Activated CD8-positive, alpha-beta T cell treated with anti-CD3 and anti-CD28 coated beads for 36 hours (primary cell): ENCODE data around the gene EPDR1. TPM values are rescaled to one million over a fixed set of nuclear protein-coding genes. Genes with fewer than 3 reads are reported as not detected.

ENCODE experiments used
- ATAC-seq: fragments of 200-7000 bp; cut with Tn5 transposase; one replicate; pipeline ENCODE4 v1.10.0; 2021; ENCODE audit warnings: mild to moderate bottlenecking, moderate library complexity
- CTCF ChIA-PET: fragments of 350-600 bp; sonication (Branson Sonifier 250); formaldehyde crosslinking; loops from one replicate; lab custom pipeline; 2021; ENCODE audit warnings: antibody characterized with exemption; lab: Charles Lee
- POLR2A ChIA-PET: fragments of 350-600 bp; sonication (Branson Sonifier 250); formaldehyde crosslinking; loops from one replicate; lab custom pipeline; 2021; ENCODE audit warnings: antibody characterized with exemption; lab: Charles Lee
- DNase-seq: peaks from one replicate; pipeline ENCODE4 v3.0.0-alpha.2; 2020
- H3K27ac Mint-ChIP-seq: one replicate; pipeline ENCODE4 v1.8.0; 2021; ENCODE audit warnings: mild to moderate bottlenecking, mixed read lengths
- H3K27me3 Mint-ChIP-seq: one replicate; pipeline ENCODE4 v1.8.0; 2021; ENCODE audit warnings: mixed read lengths
- H3K36me3 Mint-ChIP-seq: one replicate; pipeline ENCODE4 v1.8.0; 2021; ENCODE audit warnings: low read depth, mixed read lengths
- H3K4me1 Mint-ChIP-seq: one replicate; pipeline ENCODE4 v1.8.0; 2021; ENCODE audit warnings: low read depth, mixed read lengths
- H3K4me3 Mint-ChIP-seq: one replicate; pipeline ENCODE4 v1.8.0; 2021; ENCODE audit warnings: mild to moderate bottlenecking, moderate library complexity, mixed read lengths
- H3K9me3 Mint-ChIP-seq: one replicate; pipeline ENCODE4 v1.8.0; 2021; ENCODE audit warnings: mixed read lengths
- intact Hi-C: fragments of 100-400 bp; cut with micrococcal nuclease; formaldehyde crosslinking; loops from one replicate; pipeline ENCODE4 v1.10.0; 2022
- total RNA-seq, 2 experiments: library from RNA; stranded (reverse); gene quantifications; one replicate each; pipeline ENCODE4 v1.2.3, GENCODE V29; 2021
- TF ChIP-seq, protein P1 (sequence below): fragments of 200-600 bp; IDR thresholded peaks from one replicate; pipeline ENCODE4 v1.8.0; 2022; ENCODE audit warnings: antibody characterized with exemption, mild to moderate bottlenecking

The EPDR1 gene
- total RNA-seq, 2 experiments from 2014 or later = 3.4 to 4.7 TPM

DNA sequence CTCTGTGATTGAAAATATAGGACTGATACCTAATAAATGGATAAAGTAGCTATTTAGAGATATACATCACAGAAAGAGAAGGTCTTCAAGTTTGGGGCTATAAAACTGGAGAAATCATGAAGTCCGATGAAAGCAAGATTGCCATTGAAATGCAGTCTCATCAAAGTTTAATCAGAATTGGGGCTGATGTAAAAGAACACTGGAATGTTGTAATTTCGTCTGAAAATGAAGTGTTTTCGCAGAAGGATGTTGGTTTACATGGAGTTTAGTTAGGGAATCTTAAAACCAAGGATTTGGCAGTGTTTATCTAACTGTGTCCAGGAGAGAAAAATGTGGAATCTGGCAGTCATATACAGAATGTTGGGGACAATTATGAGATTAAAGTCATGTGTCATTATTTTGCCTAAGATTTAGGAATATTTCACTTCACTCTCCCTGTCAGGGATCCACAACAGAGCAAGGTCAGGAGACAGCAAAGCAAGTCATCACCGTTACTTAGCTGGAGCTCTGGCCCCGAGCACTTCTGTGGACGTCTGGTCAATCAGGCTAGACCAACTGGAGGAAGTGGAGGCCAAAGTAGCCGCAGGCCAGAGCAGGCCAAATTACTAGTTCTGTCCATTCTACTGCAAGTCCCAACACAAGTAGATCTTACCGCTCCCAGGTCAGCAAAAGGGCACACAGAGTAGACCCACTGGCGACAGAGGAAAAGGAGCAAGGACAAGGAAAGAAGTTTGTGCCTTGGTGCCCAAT lies 37.0 kb downstream of the EPDR1 start:
- Mint-ChIP-seq H3K27me3 (no peaks in the 10 kb centered on the region), H3K9me3 (no peaks in the 10 kb centered on the region), H3K27ac (no peak overlapping the region), H3K36me3 (no peaks in the 10 kb centered on the region), H3K4me3 (no peak overlapping the region), H3K4me1 (no peaks in the 10 kb centered on the region)
- ChIA-PET CTCF (interaction anchor here (1.7 kb wide), 1 partner anchor 56 kb away, joined by 5 read pairs; no protein-coding TSS in a partner anchor), POLR2A (interaction anchor here (0.6 kb wide), 1 partner anchor 438 kb away, joined by 3 read pairs; no protein-coding TSS in a partner anchor)
- DNase-seq (no peak), ATAC-seq (no peak)
- intact Hi-C loops = no loop called here
- TF ChIP-seq, protein P1, sequence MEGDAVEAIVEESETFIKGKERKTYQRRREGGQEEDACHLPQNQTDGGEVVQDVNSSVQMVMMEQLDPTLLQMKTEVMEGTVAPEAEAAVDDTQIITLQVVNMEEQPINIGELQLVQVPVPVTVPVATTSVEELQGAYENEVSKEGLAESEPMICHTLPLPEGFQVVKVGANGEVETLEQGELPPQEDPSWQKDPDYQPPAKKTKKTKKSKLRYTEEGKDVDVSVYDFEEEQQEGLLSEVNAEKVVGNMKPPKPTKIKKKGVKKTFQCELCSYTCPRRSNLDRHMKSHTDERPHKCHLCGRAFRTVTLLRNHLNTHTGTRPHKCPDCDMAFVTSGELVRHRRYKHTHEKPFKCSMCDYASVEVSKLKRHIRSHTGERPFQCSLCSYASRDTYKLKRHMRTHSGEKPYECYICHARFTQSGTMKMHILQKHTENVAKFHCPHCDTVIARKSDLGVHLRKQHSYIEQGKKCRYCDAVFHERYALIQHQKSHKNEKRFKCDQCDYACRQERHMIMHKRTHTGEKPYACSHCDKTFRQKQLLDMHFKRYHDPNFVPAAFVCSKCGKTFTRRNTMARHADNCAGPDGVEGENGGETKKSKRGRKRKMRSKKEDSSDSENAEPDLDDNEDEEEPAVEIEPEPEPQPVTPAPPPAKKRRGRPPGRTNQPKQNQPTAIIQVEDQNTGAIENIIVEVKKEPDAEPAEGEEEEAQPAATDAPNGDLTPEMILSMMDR = no peak

DNA sequence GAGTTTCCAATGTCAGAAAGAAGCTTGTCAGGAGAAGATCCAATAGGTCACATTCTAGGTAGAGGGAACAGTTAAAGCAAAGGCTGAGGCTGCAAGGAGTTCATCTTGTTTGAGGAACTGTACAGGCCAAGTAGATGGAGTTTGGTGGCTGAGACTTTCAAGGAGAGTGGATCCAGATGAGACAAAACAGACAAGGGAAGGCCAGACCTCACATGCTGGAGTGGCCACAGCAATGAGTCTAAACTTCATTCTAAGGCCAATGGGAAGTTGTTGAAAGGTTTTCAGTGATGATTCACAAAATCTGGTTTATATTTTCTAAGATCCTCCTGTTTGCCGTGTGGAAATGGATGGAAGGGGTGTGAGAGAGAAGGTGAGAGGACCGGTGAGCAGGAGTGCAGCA lies 40.0 kb downstream of the EPDR1 start:
- H3K36me3 Mint-ChIP-seq = no peaks in the 10 kb centered on the region
- no peaks in the 10 kb centered on the region for H3K27me3 Mint-ChIP-seq
- no peaks in the 10 kb centered on the region for H3K9me3 Mint-ChIP-seq
- CTCF ChIA-PET = no interaction called here
- H3K27ac Mint-ChIP-seq = no peak overlapping the region
- TF ChIP-seq, protein P1 = no peak
- H3K4me1 Mint-ChIP-seq = no peaks in the 10 kb centered on the region
- intact Hi-C loops = no loop called here
- DNase-seq (no peak), ATAC-seq (no peak)
- POLR2A ChIA-PET = no interaction called here
- H3K4me3 Mint-ChIP-seq = no peak overlapping the region

DNA sequence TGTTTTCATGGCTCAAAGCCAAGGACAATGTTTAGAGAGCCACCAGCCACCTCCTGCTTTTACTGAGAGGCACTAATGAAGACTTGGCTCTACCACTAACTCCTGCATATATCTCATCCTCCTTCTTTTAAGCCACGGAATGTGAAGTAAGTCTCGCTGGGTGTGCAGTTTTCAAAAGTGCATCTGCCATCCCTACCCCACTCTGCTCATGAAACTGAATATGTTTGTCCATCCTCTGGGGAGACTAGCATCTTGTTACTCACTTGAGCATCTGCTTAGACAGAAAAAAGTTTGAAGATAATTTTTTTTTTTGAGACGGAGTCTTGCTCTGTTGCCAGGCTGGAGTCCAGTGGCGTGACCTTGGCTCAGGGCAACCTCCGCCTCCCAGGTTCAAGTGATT lies 40.8 kb downstream of the EPDR1 start:
- Mint-ChIP-seq H3K27ac (no peak overlapping the region), H3K27me3 (no peaks in the 10 kb centered on the region), H3K36me3 (no peaks in the 10 kb centered on the region), H3K9me3 (no peaks in the 10 kb centered on the region), H3K4me3 (no peak overlapping the region), H3K4me1 (no peaks in the 10 kb centered on the region)
- POLR2A ChIA-PET = no interaction called here
- CTCF ChIA-PET = no interaction called here
- TF ChIP-seq, protein P1 = no peak
- intact Hi-C loops = no loop called here
- no peak for ATAC-seq
- DNase-seq = no peak

DNA sequence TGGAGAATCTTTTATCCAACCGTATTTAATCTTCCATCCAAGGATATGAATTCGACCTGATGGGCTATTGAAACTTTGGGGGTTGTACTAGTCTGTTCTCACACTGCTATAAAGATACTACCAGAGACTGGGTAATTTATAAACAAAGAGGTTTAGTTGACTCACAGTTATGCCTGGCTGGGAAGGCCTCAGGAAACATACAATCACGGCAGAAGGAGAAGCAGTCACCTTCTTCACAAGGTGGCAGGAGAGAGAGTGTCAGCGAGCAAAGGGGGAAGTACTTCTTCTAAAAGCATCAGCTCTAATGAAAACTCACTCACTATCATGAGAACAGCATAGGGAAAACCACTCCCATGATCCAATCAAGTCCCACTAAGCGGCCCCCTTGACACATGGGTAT lies 43.8 kb downstream of the EPDR1 start:
- TF ChIP-seq, protein P1 = no peak
- no peak overlapping the region for H3K4me3 Mint-ChIP-seq
- intact Hi-C loops = no loop called here
- no peak overlapping the region for H3K27ac Mint-ChIP-seq
- H3K4me1 Mint-ChIP-seq = no peaks in the 10 kb centered on the region
- ChIA-PET POLR2A (no interaction called here), CTCF (no interaction called here)
- no peak for DNase-seq
- H3K36me3 Mint-ChIP-seq = no peaks in the 10 kb centered on the region
- ATAC-seq = no peak
- no peaks in the 10 kb centered on the region for H3K27me3 Mint-ChIP-seq
- no peaks in the 10 kb centered on the region for H3K9me3 Mint-ChIP-seq

DNA sequence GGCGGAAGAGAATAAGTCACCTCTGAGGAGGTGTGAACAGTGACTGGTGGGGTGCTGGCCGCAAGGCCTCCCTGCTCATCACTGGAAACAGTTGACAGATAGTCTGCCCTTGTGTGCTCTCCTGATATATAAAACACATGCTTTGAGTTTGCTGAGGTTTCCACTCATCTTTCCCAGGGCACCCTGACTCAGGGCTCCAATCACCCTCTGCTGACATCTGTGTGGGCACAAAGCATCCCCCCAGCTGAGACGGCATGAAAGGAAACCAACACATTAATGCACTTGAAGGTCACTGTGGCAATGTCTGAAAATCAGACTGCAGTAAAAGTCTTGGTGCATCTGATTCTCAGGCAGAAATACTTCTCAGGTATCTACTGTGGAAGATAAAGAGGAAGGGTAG lies 49.8 kb downstream of the EPDR1 start:
- POLR2A ChIA-PET = no interaction called here
- intact Hi-C loops = no loop called here
- Mint-ChIP-seq H3K9me3 (no peaks in the 10 kb centered on the region), H3K27ac (no peak overlapping the region), H3K4me1 (peaks cover 6% of the 10 kb centered on the region), H3K27me3 (peaks cover 6% of the 10 kb centered on the region), H3K36me3 (no peaks in the 10 kb centered on the region), H3K4me3 (no peak overlapping the region)
- TF ChIP-seq, protein P1 = no peak
- ATAC-seq (no peak), DNase-seq (no peak)
- CTCF ChIA-PET = no interaction called here
